Loucy (cell line): ENCODE measurements around the gene ABTB2.

Experiments used
- CTCF ChIP-seq: fragments of 200-600 bp; sonication (generic); conservative IDR thresholded peaks from 2 replicates; pipeline ENCODE4 v1.5.1; 2014; ENCODE audit warnings: mild to moderate bottlenecking, antibody characterized with exemption, low read length
- EZH2phosphoT487 ChIP-seq: fragments of 200-600 bp; IDR thresholded peaks from 2 replicates; pipeline ENCODE4 v1.6.1; 2018; ENCODE audit warnings: antibody characterized with exemption, mild to moderate bottlenecking, moderate library complexity, borderline replicate concordance

GRCh38 chr11:34151916-34152845, 205.6 kb downstream of the ABTB2 start:
- no peak for TF ChIP-seq CTCF
- no peak for TF ChIP-seq EZH2phosphoT487
